K562 (cell line): Measurements from ENCODE around the gene MAP2K7. TPM values are rescaled to one million over a fixed set of nuclear protein-coding genes. Genes with fewer than 3 reads are reported as not detected.

Experiments used
- ARHGAP35 ChIP-seq: fragments of 450-650 bp; IDR thresholded peaks from 2 replicates; pipeline ENCODE4 v1.6.1; 2018; ENCODE audit not compliant: partially characterized antibody
- CC2D1A ChIP-seq: fragments of 450-650 bp; IDR thresholded peaks from 2 replicates; pipeline ENCODE4 v1.6.1; 2017; ENCODE audit warnings: mild to moderate bottlenecking
- CCAR2 ChIP-seq: fragments of 200-400 bp; formaldehyde crosslinking; IDR thresholded peaks from 2 replicates; pipeline ENCODE4 v1.6.1; 2017; ENCODE audit warnings: mild to moderate bottlenecking, low read depth, low read length
- DACH1 ChIP-seq: fragments of 450-650 bp; IDR thresholded peaks from 2 replicates; pipeline ENCODE4 v1.6.1; 2018; ENCODE audit not compliant: partially characterized antibody
- EGR1 ChIP-seq: fragments of 450-650 bp; conservative IDR thresholded peaks from 2 replicates; pipeline ENCODE4 v1.6.1; 2017; ENCODE audit warnings: mild to moderate bottlenecking
- EZH2 ChIP-seq: IDR thresholded peaks from 2 replicates; pipeline ENCODE4 v1.6.1; 2012; ENCODE audit warnings: low read depth, mild to moderate bottlenecking, inconsistent platforms, low read length, borderline replicate concordance
- FOS ChIP-seq: IDR thresholded peaks from 3 replicates; pipeline ENCODE4 v1.6.1; 2011; ENCODE audit not compliant: insufficient read length; ENCODE audit errors: extremely low read depth
- FOXA3 ChIP-seq, 2 experiments: fragments of 450-650 bp in 1 of 2; sonication (generic) in 1 of 2; formaldehyde crosslinking; IDR thresholded peaks in 1 of 2; conservative IDR thresholded peaks in 1 of 2; 2 replicates each; pipeline versions ENCODE4 v1.4.0 to v1.8.0; 2020 to 2022; ENCODE audit warnings: mild to moderate bottlenecking in 2 of 2, missing genetic modification reagents in 1 of 2
- GABPB1 ChIP-seq: sonication (generic); formaldehyde crosslinking; IDR thresholded peaks from 2 replicates; pipeline ENCODE4 v1.8.0; 2022; ENCODE audit warnings: mild to moderate bottlenecking, missing genetic modification reagents
- GTF2B ChIP-seq: IDR thresholded peaks from 2 replicates; pipeline ENCODE4 v1.6.1; 2011; ENCODE audit not compliant: insufficient read length; ENCODE audit errors: extremely low read depth
- HDGF ChIP-seq: fragments of 450-650 bp; IDR thresholded peaks from 2 replicates; pipeline ENCODE4 v1.6.1; 2016
- HNRNPLL ChIP-seq: fragments of 200-400 bp; formaldehyde crosslinking; IDR thresholded peaks from 2 replicates; pipeline ENCODE4 v1.6.1; 2017; ENCODE audit warnings: low read length, low read depth, mild to moderate bottlenecking; ENCODE audit not compliant: poor library complexity, severe bottlenecking
- KHSRP ChIP-seq: fragments of 450-650 bp; IDR thresholded peaks from 2 replicates; pipeline ENCODE4 v1.6.1; 2017
- MAZ ChIP-seq, 2 experiments: fragments of 450-650 bp in 1 of 2; sonication (generic) in 1 of 2; formaldehyde crosslinking; IDR thresholded peaks in 1 of 2; conservative IDR thresholded peaks in 1 of 2; 2 replicates each; pipeline versions ENCODE4 v1.4.0 to v1.5.0; 2020; ENCODE audit warnings: mild to moderate bottlenecking in 1 of 2, missing genetic modification reagents in 1 of 2
- MTA3 ChIP-seq: fragments of 450-650 bp; formaldehyde crosslinking; IDR thresholded peaks from 2 replicates; pipeline ENCODE4 v1.6.1; 2017; ENCODE audit warnings: mild to moderate bottlenecking, borderline replicate concordance
- PRMT5 ChIP-seq: sonication (generic); formaldehyde crosslinking; IDR thresholded peaks from 2 replicates; pipeline ENCODE4 v1.5.0; 2020; ENCODE audit warnings: missing genetic modification reagents
- RAD21 ChIP-seq, 2 experiments: fragments of 250-450 bp in 1 of 2; fragments of 450-650 bp in 1 of 2; sonication (Bioruptor Pico) in 1 of 2; formaldehyde crosslinking in 1 of 2; IDR thresholded peaks in 1 of 2; conservative IDR thresholded peaks in 1 of 2; 2 replicates each; pipeline versions ENCODE4 v1.4.0 to v1.8.0; 2020 to 2022; ENCODE audit warnings: mild to moderate bottlenecking in 2 of 2, moderate library complexity in 1 of 2
- RBM25 ChIP-seq: fragments of 200-400 bp; formaldehyde crosslinking; IDR thresholded peaks from 2 replicates; pipeline ENCODE4 v1.6.1; 2018; ENCODE audit warnings: low read length, low read depth, moderate library complexity; ENCODE audit not compliant: severe bottlenecking
- RCOR1 ChIP-seq, 2 experiments: IDR thresholded peaks; 2 replicates each; pipeline ENCODE4 v1.6.1; 2012; ENCODE audit warnings: low read depth in 2 of 2, low read length in 2 of 2, borderline replicate concordance in 1 of 2, improper control_type of control experiment in 1 of 2
- RFX5 ChIP-seq: IDR thresholded peaks from 2 replicates; pipeline ENCODE4 v1.6.1; 2011; ENCODE audit warnings: low read depth, mild to moderate bottlenecking, improper control_type of control experiment, low read length
- SIN3B ChIP-seq: fragments of 450-650 bp; IDR thresholded peaks from 2 replicates; pipeline ENCODE4 v1.6.1; 2017; ENCODE audit warnings: low read depth, mild to moderate bottlenecking, moderate library complexity
- TGIF2 ChIP-seq: sonication (generic); formaldehyde crosslinking; IDR thresholded peaks from 2 replicates; pipeline ENCODE4 v1.8.1; 2022; ENCODE audit warnings: mild to moderate bottlenecking, missing genetic modification reagents, moderate library complexity
- ZBTB43 ChIP-seq: sonication (generic); formaldehyde crosslinking; IDR thresholded peaks from 2 replicates; pipeline ENCODE4 v1.8.0; 2023; ENCODE audit warnings: mild to moderate bottlenecking, missing genetic modification reagents
- ZC3H8 ChIP-seq: fragments of 450-650 bp; IDR thresholded peaks from 2 replicates; pipeline ENCODE4 v1.6.1; 2017
- ZFX ChIP-seq: sonication (generic); formaldehyde crosslinking; IDR thresholded peaks from 2 replicates; pipeline ENCODE4 v1.8.0; 2022; ENCODE audit warnings: mild to moderate bottlenecking, missing genetic modification reagents, moderate library complexity
- ZNF212 ChIP-seq: fragments of 450-650 bp; formaldehyde crosslinking; IDR thresholded peaks from 2 replicates; pipeline ENCODE4 v1.4.0; 2020; ENCODE audit warnings: mild to moderate bottlenecking
- ZNF224 ChIP-seq: sonication (generic); formaldehyde crosslinking; IDR thresholded peaks from 2 replicates; pipeline ENCODE4 v1.8.0; 2022; ENCODE audit warnings: mild to moderate bottlenecking, missing genetic modification reagents
- ZNF253 ChIP-seq: fragments of 250-450 bp; sonication (Bioruptor Pico); conservative IDR thresholded peaks from 2 replicates; pipeline ENCODE4 v1.6.1; 2021; ENCODE audit warnings: mild to moderate bottlenecking
- ZNF41 ChIP-seq: fragments of 250-450 bp; sonication (Bioruptor Pico); conservative IDR thresholded peaks from 2 replicates; pipeline ENCODE4 v1.4.0; 2020; ENCODE audit warnings: mild to moderate bottlenecking
- polyA plus RNA-seq, 8 experiments: library from polyadenylated mRNA; depleted of rRNA in 4 of 8; stranded (reverse) in 5 of 8; unstranded in 3 of 8; fragments of >200 nt; fragmentation: Nextera tagmentation in 2 of 8; fragmentation: Illumina TruSeq in 1 of 8; extraction: Ambion mirVana in 2 of 8; extraction: Trizol in 1 of 8; gene quantifications; 2 replicates each; pipeline versions ENCODE4 v1.2.1 to v1.2.3, GENCODE V29; 2011 to 2014; ENCODE audit warnings: inconsistent platforms in 1 of 8, missing spikeins in 1 of 8
- total RNA-seq, 7 experiments: library from RNA; depleted of rRNA in 6 of 7; stranded (reverse); fragments of >200 nt in 6 of 7; fragmentation: Illumina TruSeq in 2 of 7; extraction: Trizol in 2 of 7; gene quantifications; 2 replicates each; pipeline versions ENCODE4 v1.2.1 to v1.2.3, GENCODE V29; 2011 to 2021; ENCODE audit warnings: low replicate concordance in 1 of 7

Gene MAP2K7
- total and polyA plus RNA-seq, 9 of the 15 experiments (the other 6 are each of a cell fraction or from before 2014, with no cell fraction given), result 0.51 to 45.8 (median 14.1) TPM

GRCh38 chr19:7943444-7944176 is 39.9 kb downstream of the MAP2K7 start, which contains the start of gene TIMM44 (continued):
- peak; percentile 40 to 69; a peak in 3 of 4 replicates for TF ChIP-seq MAZ (CRISPR knock-in tag; conservative IDR thresholded peaks at IDR 0.05 in 1 of 2, IDR thresholded peaks at IDR 0.05 in 1 of 2)
- peak; percentile 97 for TF ChIP-seq HNRNPLL
- no peak for TF ChIP-seq ZNF253
- TF ChIP-seq GTF2B, result no peak
- TF ChIP-seq ZBTB43, result no peak
- peak in 1 of 2 experiments; percentile 6; a peak in 1 of 4 replicates for TF ChIP-seq RAD21 (CRISPR knock-in tag; conservative IDR thresholded peaks at IDR 0.05 in 1 of 2, IDR thresholded peaks at IDR 0.05 in 1 of 2)
- TF ChIP-seq EZH2, result no peak
- TF ChIP-seq ZNF41, result no peak
- no peak for TF ChIP-seq ZNF212 (CRISPR knock-in tag)
- TF ChIP-seq DACH1, result no peak
- TF ChIP-seq RBM25, result peak; percentile 27
- no peak for TF ChIP-seq KHSRP
- no peak for TF ChIP-seq ZC3H8
- TF ChIP-seq PRMT5 (CRISPR knock-in tag), result no peak
- TF ChIP-seq CCAR2, result no peak
- peak; percentile 66; the same call in 1 of the 2 replicates for TF ChIP-seq MTA3
- peak in 1 of 2 experiments; percentile 36; a peak in 1 of 4 replicates for TF ChIP-seq FOXA3 (CRISPR knock-in tag; conservative IDR thresholded peaks at IDR 0.05 in 1 of 2, IDR thresholded peaks at IDR 0.05 in 1 of 2)
- peak; percentile 96 for TF ChIP-seq SIN3B
- no peak for TF ChIP-seq ARHGAP35
- peak; percentile 95 for TF ChIP-seq ZFX (CRISPR knock-in tag)
- no peak for TF ChIP-seq ZNF224 (CRISPR knock-in tag)
- no peak for TF ChIP-seq CC2D1A
- no peak for TF ChIP-seq TGIF2 (CRISPR knock-in tag)
- TF ChIP-seq RFX5, result no peak
- TF ChIP-seq EGR1, result no peak; the same call in 1 of the 2 replicates
- TF ChIP-seq HDGF, result no peak; the same call in 1 of the 2 replicates
- TF ChIP-seq GABPB1 (CRISPR knock-in tag), result peak; percentile 64
- peak; percentile 87 for TF ChIP-seq FOS
- TF ChIP-seq RCOR1 (IDR thresholded peaks at IDR 0.05; ENCODE audit: borderline replicate concordance in 1 of 2, low read depth in 2 of 2, low read length in 2 of 2), result no peak; a peak in 1 of 4 replicates
